HepG2 (cell line): ENCODE data around the gene LRRC27. TPM values are rescaled to one million over a fixed set of nuclear protein-coding genes. Genes with fewer than 3 reads are reported as not detected.

Source experiments
- DNMT3B ChIP-seq: conservative IDR thresholded peaks from 2 replicates; pipeline ENCODE4 v1.6.1; 2016; ENCODE audit warnings: missing biosample characterization, control low read depth
- ELK4 ChIP-seq: sonication (generic); formaldehyde crosslinking; IDR thresholded peaks from 2 replicates; pipeline ENCODE4 v1.9.0; 2021; ENCODE audit warnings: missing genetic modification reagents, borderline replicate concordance
- ETV5 ChIP-seq: IDR thresholded peaks from 2 replicates; pipeline ENCODE4 v1.6.1; 2018; ENCODE audit warnings: missing biosample characterization, missing genetic modification reagents, inconsistent platforms, borderline replicate concordance
- IRF9 ChIP-seq: sonication (generic); formaldehyde crosslinking; IDR thresholded peaks from 2 replicates; pipeline ENCODE4 v1.8.0; 2022; ENCODE audit warnings: missing genetic modification reagents, mild to moderate bottlenecking, borderline replicate concordance
- KLF12 ChIP-seq: sonication (generic); formaldehyde crosslinking; IDR thresholded peaks from 2 replicates; pipeline ENCODE4 v1.4.0; 2020; ENCODE audit warnings: missing genetic modification reagents, borderline replicate concordance
- MAFF ChIP-seq: IDR thresholded peaks from 2 replicates; pipeline ENCODE4 v1.6.1; 2011; ENCODE audit warnings: low read depth, low read length, improper control_type of control experiment
- NFE2L2 ChIP-seq: fragments of 150-350 bp; IDR thresholded peaks from 2 replicates; pipeline ENCODE4 v1.6.1; 2014; ENCODE audit warnings: low read length
- ONECUT2 ChIP-seq: sonication (generic); formaldehyde crosslinking; IDR thresholded peaks from 2 replicates; pipeline ENCODE4 v1.4.0; 2020; ENCODE audit warnings: missing genetic modification reagents
- PBX2 ChIP-seq: IDR thresholded peaks from 2 replicates; pipeline ENCODE4 v1.6.1; 2016; ENCODE audit warnings: control low read depth
- RAD51 ChIP-seq: fragments of 450-650 bp; IDR thresholded peaks from 2 replicates; pipeline ENCODE4 v1.6.1; 2016; ENCODE audit warnings: borderline replicate concordance
- SNAPC4 ChIP-seq: sonication (generic); formaldehyde crosslinking; IDR thresholded peaks from 2 replicates; pipeline ENCODE4 v1.4.0; 2020; ENCODE audit warnings: mild to moderate bottlenecking, missing genetic modification reagents
- ZBTB3 ChIP-seq: sonication (generic); formaldehyde crosslinking; IDR thresholded peaks from 2 replicates; pipeline ENCODE4 v1.4.0; 2020; ENCODE audit warnings: low read depth, mild to moderate bottlenecking, moderate library complexity, missing genetic modification reagents, borderline replicate concordance
- ZNF276 ChIP-seq: sonication (generic); formaldehyde crosslinking; IDR thresholded peaks from 2 replicates; pipeline ENCODE4 v1.4.0; 2020; ENCODE audit warnings: mild to moderate bottlenecking, low read depth, missing genetic modification reagents
- ZNF292 ChIP-seq: sonication (generic); formaldehyde crosslinking; IDR thresholded peaks from 2 replicates; pipeline ENCODE4 v1.8.1; 2022; ENCODE audit warnings: mild to moderate bottlenecking, low read depth, missing genetic modification reagents, borderline replicate concordance
- ZNF672 ChIP-seq: sonication (generic); formaldehyde crosslinking; IDR thresholded peaks from 2 replicates; pipeline ENCODE4 v1.8.1; 2022; ENCODE audit warnings: missing genetic modification reagents
- ZNF761 ChIP-seq: sonication (generic); formaldehyde crosslinking; conservative IDR thresholded peaks from 2 replicates; pipeline ENCODE4 v1.4.0; 2020; ENCODE audit warnings: mild to moderate bottlenecking, missing genetic modification reagents
- ZNF773 ChIP-seq: sonication (generic); formaldehyde crosslinking; IDR thresholded peaks from 2 replicates; pipeline ENCODE4 v1.4.0; 2020; ENCODE audit warnings: missing genetic modification reagents, borderline replicate concordance
- ZNF776 ChIP-seq: sonication (generic); formaldehyde crosslinking; IDR thresholded peaks from 2 replicates; pipeline ENCODE4 v1.4.0; 2020; ENCODE audit warnings: mild to moderate bottlenecking, missing genetic modification reagents
- ZNF792 ChIP-seq: IDR thresholded peaks from 2 replicates; pipeline ENCODE4 v1.6.1; 2016
- ZNF841 ChIP-seq: sonication (generic); formaldehyde crosslinking; IDR thresholded peaks from 2 replicates; pipeline ENCODE4 v1.8.1; 2023; ENCODE audit warnings: missing genetic modification reagents, borderline replicate concordance
- polyA plus RNA-seq, 8 experiments: library from polyadenylated mRNA; depleted of rRNA in 3 of 8; stranded (reverse) in 7 of 8; unstranded in 1 of 8; fragments of >200 nt; fragmentation: Illumina TruSeq in 4 of 8; extraction: Trizol in 4 of 8; gene quantifications; 2 replicates each; pipeline versions ENCODE4 v1.2.1 to v1.2.3, GENCODE V29; 2011 to 2016; ENCODE audit warnings: low read depth in 4 of 8, missing spikeins in 1 of 8, mixed read lengths in 1 of 8; ENCODE audit not compliant: insufficient read depth in 1 of 8
- total RNA-seq, 5 experiments: library from RNA; depleted of rRNA; stranded (reverse); fragments of >200 nt; fragmentation: Illumina TruSeq; extraction: Trizol; gene quantifications; 2 replicates each; pipeline ENCODE4 v1.2.3, GENCODE V29; 2016; ENCODE audit warnings: low read depth in 1 of 5

Gene LRRC27
- total and polyA plus RNA-seq, 2 of the 13 experiments (the other 11 are each of a cell fraction or from before 2014, with no cell fraction given): 4.2 to 4.6 TPM

- TF ChIP-seq ONECUT2 (CRISPR knock-in tag) (no peak), ZNF792 (CRISPR knock-in tag) (0 out of 2 replicates have a peak, but pooled peaks have one; percentile 19), DNMT3B (CRISPR knock-in tag) (no peak), ETV5 (no peak; the same call in 1 of the 2 replicates), ZNF292 (CRISPR knock-in tag) (no peak), SNAPC4 (CRISPR knock-in tag) (no peak), ZNF276 (no peak; the same call in 1 of the 2 replicates), RAD51 (no peak), IRF9 (no peak), KLF12 (peak; percentile 46; the same call in 1 of the 2 replicates), ZNF672 (CRISPR knock-in tag) (no peak), ZNF773 (CRISPR knock-in tag) (no peak), ZNF776 (CRISPR knock-in tag) (no peak), PBX2 (CRISPR knock-in tag) (no peak), ZBTB3 (CRISPR knock-in tag) (no peak), ZNF841 (CRISPR knock-in tag) (no peak), MAFF (no peak), ELK4 (no peak), ZNF761 (CRISPR knock-in tag) (no peak), NFE2L2 (no peak)
Measured at GRCh38 chr10:132395704-132396493, 63.9 kb downstream of the LRRC27 start (continued).
